ENCODE data around the gene PCBP3. TPM values are rescaled to one million over a fixed set of nuclear protein-coding genes. Genes with fewer than 3 reads are reported as not detected.

The PCBP3 gene
- total RNA-seq, 1 donor: 1.1 TPM

- no peaks in the 10 kb centered on the region for H3K9me3 ChIP-seq (ENCODE audit: low read depth, low read length)
- H3K27ac ChIP-seq (ENCODE audit: low read depth, low read length): no peak overlapping the region
- no peak overlapping the region for H2AFZ ChIP-seq (ENCODE audit: low read length)
- peaks cover 4% of the 10 kb centered on the region for H3K27me3 ChIP-seq (ENCODE audit: insufficient read depth, low read length)
- H3K4me3 ChIP-seq (ENCODE audit: insufficient read depth, low read length): no peak overlapping the region
- H3K79me2 ChIP-seq (ENCODE audit: insufficient read depth, low read length): no peaks in the 10 kb centered on the region
- no peaks in the 10 kb centered on the region for H3K36me3 ChIP-seq (ENCODE audit: insufficient read depth, low read length)
- H4K20me1 ChIP-seq (ENCODE audit: insufficient read depth, low read length): no peaks in the 10 kb centered on the region
- TF ChIP-seq CTCF (IDR thresholded peaks at IDR 0.05; ENCODE audit: extremely low read depth, low read depth, low read length): no peak
- H3K4me2 ChIP-seq (ENCODE audit: insufficient read depth, low read length): no peak overlapping the region
- no peaks in the 10 kb centered on the region for H3K4me1 ChIP-seq (ENCODE audit: insufficient read depth, low read length)
- DNase-seq (ENCODE audit: insufficient read length, low spot score, missing footprints): no peak
These were observed 268.3 kb downstream of the PCBP3 start for GRCh38 chr21:45911806-45912325.

GRCh38 chr21:45912611-45913417 is 269.3 kb downstream of the PCBP3 start:
- TF ChIP-seq CTCF (IDR thresholded peaks at IDR 0.05; ENCODE audit: extremely low read depth, low read depth, low read length): no peak
- H3K79me2 ChIP-seq (ENCODE audit: insufficient read depth, low read length): no peaks in the 10 kb centered on the region
- H3K36me3 ChIP-seq (ENCODE audit: insufficient read depth, low read length): no peaks in the 10 kb centered on the region
- H3K27me3 ChIP-seq (ENCODE audit: insufficient read depth, low read length): peaks cover 4% of the 10 kb centered on the region
- H2AFZ ChIP-seq (ENCODE audit: low read length): no peak overlapping the region
- H3K9me3 ChIP-seq (ENCODE audit: low read depth, low read length): no peaks in the 10 kb centered on the region
- no peaks in the 10 kb centered on the region for H4K20me1 ChIP-seq (ENCODE audit: insufficient read depth, low read length)
- H3K4me2 ChIP-seq (ENCODE audit: insufficient read depth, low read length): no peak overlapping the region
- no peak overlapping the region for H3K27ac ChIP-seq (ENCODE audit: low read depth, low read length)
- H3K4me3 ChIP-seq (ENCODE audit: insufficient read depth, low read length): no peak overlapping the region
- no peaks in the 10 kb centered on the region for H3K4me1 ChIP-seq (ENCODE audit: insufficient read depth, low read length)
- peak; percentile 86 for DNase-seq (ENCODE audit: insufficient read length, low spot score, missing footprints)

GRCh38 chr21:45913418-45913765 is 269.9 kb downstream of the PCBP3 start:
- Histone ChIP-seq H3K27ac (ENCODE audit: low read depth, low read length) (no peak overlapping the region), H3K4me3 (ENCODE audit: insufficient read depth, low read length) (no peak overlapping the region), H3K4me2 (ENCODE audit: insufficient read depth, low read length) (no peak overlapping the region), H3K79me2 (ENCODE audit: insufficient read depth, low read length) (no peaks in the 10 kb centered on the region), H4K20me1 (ENCODE audit: insufficient read depth, low read length) (no peaks in the 10 kb centered on the region), H3K36me3 (ENCODE audit: insufficient read depth, low read length) (no peaks in the 10 kb centered on the region), H2AFZ (ENCODE audit: low read length) (no peak overlapping the region), H3K9me3 (ENCODE audit: low read depth, low read length) (no peaks in the 10 kb centered on the region), H3K4me1 (ENCODE audit: insufficient read depth, low read length) (no peaks in the 10 kb centered on the region), H3K27me3 (ENCODE audit: insufficient read depth, low read length) (peaks cover 4% of the 10 kb centered on the region)
- no peak for TF ChIP-seq CTCF (IDR thresholded peaks at IDR 0.05; ENCODE audit: extremely low read depth, low read depth, low read length)
- DNase-seq (ENCODE audit: insufficient read length, low spot score, missing footprints): no peak

GRCh38 chr21:45913886-45914285 is 270.4 kb downstream of the PCBP3 start:
- DNase-seq (ENCODE audit: insufficient read length, low spot score, missing footprints): no peak
- no peak overlapping the region for H3K4me2 ChIP-seq (ENCODE audit: insufficient read depth, low read length)
- no peak overlapping the region for H3K4me3 ChIP-seq (ENCODE audit: insufficient read depth, low read length)
- H3K79me2 ChIP-seq (ENCODE audit: insufficient read depth, low read length): no peaks in the 10 kb centered on the region
- no peak overlapping the region for H2AFZ ChIP-seq (ENCODE audit: low read length)
- TF ChIP-seq CTCF (IDR thresholded peaks at IDR 0.05; ENCODE audit: extremely low read depth, low read depth, low read length): no peak
- no peaks in the 10 kb centered on the region for H3K9me3 ChIP-seq (ENCODE audit: low read depth, low read length)
- no peaks in the 10 kb centered on the region for H3K4me1 ChIP-seq (ENCODE audit: insufficient read depth, low read length)
- no peaks in the 10 kb centered on the region for H4K20me1 ChIP-seq (ENCODE audit: insufficient read depth, low read length)
- no peak overlapping the region for H3K27ac ChIP-seq (ENCODE audit: low read depth, low read length)
- H3K36me3 ChIP-seq (ENCODE audit: insufficient read depth, low read length): no peaks in the 10 kb centered on the region
- peaks cover 4% of the 10 kb centered on the region for H3K27me3 ChIP-seq (ENCODE audit: insufficient read depth, low read length)
